ENCODE measurements around the gene WDR82. TPM values are rescaled to one million over a fixed set of nuclear protein-coding genes. Genes with fewer than 3 reads are reported as not detected.
"Not testable (repeated sequence)": the region's sequence is repeated elsewhere in the genome, so short reads cannot be mapped to it uniquely, and the experiment has no call there.

Gene WDR82
- total RNA-seq, 1 donor from 2014 or later = 90.8 TPM

DNA sequence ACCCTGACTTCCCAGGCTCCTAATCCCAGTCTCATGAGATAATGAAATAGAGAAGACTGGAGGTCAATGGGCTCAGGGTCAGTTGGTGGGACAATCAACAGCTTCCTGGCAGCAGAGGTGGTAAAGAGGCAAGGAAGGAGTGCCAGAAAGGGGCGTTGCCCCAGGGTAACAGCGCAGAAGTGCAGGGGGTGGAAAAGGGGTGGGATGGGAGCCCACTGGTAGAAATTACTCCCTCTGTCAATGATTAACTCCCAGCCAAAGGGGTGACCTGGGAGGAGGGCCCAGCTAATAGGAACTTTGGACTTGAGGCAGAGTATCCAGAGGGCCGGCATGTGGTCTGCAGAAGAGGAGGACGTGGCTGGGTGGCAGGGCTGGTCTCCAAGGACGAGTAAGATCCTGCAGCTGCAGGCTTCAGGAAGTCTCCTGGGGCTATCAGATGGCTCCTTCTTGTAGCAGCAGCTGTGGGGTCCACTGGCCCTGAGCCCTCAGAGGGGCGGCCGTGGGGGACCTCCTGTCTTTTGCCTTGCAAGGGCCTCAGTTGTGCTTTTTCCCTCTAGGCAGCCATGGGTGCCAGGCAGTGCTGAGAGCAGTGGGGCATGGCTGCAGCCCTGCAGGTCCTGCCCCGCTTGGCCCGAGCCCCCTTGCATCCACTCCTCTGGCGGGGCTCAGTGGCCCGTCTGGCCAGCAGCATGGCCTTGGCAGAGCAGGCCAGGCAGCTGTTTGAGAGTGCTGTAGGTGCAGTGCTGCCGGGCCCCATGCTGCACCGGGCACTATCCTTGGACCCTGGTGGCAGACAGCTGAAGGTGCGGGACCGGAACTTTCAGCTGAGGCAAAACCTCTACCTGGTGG, 11.5 kb upstream of the WDR82 start:
- peak; percentile 54 for DNase-seq (ENCODE audit: low read depth)

DNA sequence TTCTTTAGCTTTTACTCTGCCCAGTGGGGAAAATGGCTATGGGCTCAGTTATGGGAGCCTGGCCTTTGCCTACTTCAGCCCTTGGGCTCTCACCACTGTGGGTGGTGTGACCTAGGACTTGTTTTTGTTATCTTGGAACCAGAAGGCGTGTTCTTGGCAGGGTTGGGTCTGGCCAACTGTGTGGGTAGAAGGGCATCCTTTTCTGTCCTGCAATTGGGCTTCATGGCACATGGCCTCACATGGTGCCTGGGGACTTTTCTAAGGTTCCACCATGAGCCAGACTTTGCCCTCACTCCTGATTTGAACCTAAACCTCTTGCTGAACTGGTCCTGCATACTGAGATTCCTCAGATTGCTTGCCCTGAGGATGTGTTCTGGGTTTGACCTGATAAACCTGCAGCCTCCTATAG, 10.9 kb upstream of the WDR82 start:
- DNase-seq (ENCODE audit: low read depth) = no peak

DNA sequence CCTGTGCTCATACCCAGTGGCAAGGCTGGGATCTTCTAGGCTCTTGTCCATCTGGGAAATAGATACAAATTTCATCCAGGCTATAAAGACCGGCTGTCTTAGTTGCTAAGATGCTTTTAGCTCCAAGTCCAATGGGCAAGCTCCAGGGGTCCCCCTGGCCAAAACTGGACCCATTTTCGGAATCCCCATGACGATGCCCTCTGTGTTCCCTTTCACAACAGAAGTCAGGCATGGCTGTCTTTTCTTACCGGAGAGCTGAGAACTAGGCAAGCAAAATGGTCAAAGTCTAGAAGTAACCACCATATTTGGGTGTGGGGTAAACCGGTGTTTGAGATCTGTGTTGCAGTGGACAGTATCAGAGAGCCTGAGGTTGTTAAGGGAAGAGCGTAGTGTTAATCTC, 10.2 kb upstream of the WDR82 start:
- no peak for DNase-seq (ENCODE audit: low read depth)

DNA sequence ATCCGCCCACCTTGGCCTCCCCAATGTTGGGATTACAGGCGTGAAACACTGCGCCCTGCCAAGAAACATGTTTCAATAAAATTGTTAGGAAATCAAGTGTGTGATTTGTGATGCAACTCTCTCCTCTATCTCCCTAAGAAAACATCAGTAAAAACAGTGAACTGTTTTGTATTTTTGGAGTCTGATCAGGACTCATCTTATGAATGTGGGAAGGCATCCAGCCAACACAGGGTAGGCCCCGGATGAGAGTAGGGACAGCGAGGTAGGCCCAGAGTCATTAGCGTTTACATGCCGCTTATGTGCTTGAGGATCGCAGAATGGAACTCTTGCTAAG, 8.3 kb upstream of the WDR82 start:
- DNase-seq (ENCODE audit: low read depth) = peak; percentile 59

DNA sequence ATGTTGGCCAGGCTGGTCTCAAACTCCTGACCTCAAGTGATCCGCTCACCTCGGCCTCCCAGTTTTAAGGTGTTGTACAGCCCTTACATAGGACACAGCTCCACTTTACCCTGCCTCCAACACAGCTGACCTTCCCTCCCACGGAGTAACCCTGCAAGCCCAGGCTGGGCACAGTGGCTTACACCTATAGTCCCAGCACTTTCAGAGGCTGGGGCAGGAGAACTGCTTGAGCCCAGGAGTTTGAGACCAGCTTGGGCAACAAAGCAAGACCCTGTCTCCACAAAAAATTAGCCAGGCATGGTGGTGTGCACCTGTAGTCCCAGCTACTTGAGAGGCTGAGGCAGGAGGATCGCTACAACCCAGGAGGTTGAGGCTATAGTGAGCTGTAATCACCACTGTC, 5.6 kb upstream of the WDR82 start:
- DNase-seq (ENCODE audit: low read depth) = not testable (repeated sequence)

DNA sequence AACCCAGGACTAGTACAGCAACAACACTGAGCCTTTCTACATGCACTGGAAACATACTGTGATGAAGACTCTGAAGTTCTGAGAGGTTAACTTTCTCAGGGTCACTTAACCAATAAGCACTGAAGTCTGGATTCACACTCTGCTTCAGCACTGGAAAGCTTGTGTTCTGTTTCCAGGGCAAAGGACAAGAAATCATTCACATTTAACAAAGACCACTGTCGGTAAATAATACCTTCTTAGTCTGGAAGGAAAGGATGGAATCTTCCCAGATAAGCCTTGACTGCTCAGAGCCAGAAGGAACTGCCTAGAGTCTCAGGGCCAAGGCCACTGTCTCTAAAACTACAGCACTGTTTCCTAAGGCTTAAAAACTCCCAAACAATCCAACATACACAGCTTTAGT, 4.9 kb upstream of the WDR82 start:
- DNase-seq (ENCODE audit: low read depth) = no peak

DNA sequence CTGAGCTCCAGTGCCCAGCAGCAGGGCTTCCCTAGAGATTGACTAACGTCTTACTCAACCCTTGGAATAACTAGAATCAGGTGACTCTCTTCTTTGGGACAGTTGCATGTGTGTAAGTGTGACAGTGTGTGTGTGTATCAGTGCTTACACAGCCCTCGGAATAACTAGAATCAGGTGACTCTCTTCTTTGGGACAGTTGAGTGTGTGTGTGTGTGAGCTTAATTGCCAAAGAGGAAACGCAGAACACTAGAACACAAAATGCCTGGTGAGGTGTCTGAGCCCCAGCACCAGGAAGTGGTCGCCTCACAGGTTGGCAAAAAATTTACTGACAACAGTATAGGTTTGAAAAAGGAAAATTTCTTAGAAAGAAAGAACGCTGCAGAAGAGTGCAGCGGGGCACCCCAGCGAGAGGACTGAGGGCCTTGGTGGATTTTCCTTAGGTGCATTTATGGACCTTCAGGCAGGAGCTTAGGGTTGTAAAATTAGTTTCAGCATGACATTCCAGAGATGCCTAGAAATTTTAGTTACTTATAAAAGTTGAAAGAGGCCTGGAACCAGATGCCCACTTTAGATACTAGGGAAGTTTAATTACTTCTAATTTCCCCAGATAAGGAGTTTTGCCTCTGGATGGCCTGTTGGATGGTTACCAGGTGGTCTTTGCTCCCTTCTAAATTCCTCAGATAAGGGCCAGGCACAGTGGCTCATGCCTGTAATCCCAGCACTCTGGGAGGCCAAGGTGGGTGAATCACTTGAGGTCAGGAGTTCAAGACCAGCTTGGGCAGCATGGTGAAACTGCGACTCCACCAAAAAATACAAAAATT, 3.7 kb upstream of the WDR82 start:
- DNase-seq (ENCODE audit: low read depth) = peak; percentile 74

DNA sequence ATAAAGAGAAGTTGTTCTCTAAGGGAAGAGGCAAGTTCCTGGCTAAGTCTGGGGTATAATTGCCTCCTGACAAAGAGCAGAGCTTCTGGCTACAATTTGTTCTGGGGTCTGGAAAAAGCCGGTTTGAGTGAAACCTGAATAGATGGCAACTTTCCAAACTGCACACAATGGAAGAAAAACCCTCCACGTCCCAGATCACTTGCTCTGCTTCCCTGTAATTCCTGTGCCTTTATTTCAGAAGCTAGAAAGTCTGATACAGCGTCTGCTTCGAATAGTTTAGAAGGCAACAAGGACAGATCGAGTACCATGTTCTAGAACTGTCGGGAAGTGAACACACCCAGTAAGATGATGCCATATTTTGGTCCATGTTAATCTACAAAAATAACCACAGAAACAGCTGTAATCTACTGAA, 1.6 kb upstream of the WDR82 start:
- DNase-seq (ENCODE audit: low read depth) = peak; percentile 78

DNA sequence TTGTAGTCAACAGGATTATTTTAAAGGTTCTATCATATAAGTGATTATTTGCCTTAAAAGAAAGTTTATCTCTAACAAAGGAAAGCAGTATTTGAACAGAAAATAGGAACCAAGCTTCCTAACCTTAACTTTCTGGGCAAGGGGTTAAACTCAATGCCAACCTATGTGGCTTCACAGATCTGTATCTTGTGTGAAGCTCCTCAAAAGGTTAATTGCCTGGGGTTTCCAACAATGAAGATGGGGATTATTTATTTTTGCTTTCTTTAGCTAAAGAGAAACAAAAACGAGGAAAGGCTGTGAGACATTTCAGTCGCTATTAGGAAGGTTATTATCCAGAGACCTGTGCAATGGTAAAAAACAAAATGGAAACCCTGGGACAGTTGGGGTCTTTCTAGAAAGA, 1.1 kb upstream of the WDR82 start:
- no peak for DNase-seq (ENCODE audit: low read depth)

DNA sequence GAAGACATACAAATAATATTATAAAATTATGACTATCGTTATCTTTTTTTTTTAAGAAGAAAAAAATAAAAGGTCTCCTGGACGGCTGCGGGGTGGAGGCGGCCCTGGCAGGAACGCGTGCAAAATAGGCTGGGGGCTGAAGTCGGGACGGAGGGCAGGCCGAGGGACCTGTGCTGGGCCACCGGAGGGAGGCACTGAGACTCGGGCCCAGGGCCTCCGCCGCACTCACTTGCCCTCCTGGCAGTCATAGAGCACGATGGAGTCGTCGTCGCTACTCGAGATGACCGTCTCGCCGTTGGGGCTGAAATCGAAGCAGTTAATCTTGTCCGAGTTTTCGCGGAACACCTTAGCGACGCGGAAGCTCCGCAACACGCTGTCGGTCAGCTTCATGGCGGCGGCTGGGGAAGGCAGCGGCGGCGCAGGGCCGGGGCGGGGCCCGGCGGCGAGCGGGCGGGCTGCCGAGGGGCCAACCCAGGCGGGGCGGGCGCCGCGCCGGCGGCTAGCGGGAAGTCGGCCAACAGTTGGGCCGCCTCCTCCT, 408 bp downstream of the WDR82 start:
- DNase-seq (ENCODE audit: low read depth) = no peak

DNA sequence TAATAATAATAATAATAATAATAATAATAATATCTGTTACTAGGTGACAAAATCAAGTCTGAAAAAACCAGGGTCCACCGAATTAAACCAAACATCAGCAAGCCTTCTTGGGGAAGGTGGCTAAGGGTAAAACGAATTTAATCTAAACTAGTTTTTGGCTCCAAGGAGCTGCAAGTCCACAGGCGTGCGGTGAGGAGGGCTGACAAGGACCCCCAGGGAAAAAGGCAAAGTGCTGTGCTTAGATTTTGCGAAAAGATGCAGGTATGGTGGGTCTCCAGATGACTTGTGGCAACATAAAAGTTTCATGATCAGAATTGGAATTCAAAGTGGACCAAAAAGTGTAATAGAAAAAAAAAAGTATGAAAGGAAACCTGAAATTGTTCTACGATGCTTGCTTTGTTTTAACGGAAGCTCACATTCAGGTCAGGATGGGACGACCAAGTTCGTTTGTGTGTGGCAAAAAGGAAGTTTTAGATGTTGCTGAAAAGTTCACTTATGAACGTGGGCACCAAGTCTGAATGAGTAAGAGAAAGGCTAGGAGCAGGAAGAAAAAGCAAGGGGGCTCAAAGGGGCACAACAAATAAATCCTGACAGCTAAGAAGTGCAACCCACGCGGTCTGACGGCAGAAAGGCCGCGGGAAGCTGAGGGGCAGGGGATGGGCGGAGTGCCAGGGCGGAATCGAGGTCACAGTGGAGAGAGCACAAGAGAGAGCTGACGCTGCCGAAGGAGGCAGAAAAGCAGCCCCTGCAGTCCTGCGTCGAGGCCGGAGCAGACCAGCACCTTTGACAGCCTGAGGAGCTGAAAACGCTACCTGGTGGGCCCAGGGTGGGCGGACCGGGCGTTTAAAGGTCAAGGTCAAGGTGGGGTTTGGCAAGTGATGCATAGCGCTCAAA, 1.1 kb downstream of the WDR82 start:
- peak; percentile 39 for DNase-seq (ENCODE audit: low read depth)

DNA sequence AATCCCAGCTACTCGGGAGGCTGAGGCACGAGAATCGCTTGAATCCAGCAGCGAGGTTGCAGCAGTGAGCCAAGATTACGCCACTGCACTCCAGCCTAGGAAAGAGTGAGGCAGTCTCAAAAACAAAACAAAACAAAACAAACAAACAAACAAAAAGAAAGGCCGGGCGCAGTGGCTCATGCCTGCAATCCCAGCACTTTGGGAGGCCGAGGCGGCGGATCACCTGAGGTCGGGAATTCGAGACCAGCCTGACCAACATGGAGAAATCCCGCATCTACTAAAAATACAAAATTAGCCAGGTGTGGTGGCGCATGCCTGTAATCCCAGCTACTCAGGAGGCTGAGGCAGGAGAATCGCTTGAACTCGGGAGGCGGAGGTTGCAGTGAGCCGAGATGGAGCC, 3.7 kb downstream of the WDR82 start:
- not testable (repeated sequence) for DNase-seq (ENCODE audit: low read depth)

DNA sequence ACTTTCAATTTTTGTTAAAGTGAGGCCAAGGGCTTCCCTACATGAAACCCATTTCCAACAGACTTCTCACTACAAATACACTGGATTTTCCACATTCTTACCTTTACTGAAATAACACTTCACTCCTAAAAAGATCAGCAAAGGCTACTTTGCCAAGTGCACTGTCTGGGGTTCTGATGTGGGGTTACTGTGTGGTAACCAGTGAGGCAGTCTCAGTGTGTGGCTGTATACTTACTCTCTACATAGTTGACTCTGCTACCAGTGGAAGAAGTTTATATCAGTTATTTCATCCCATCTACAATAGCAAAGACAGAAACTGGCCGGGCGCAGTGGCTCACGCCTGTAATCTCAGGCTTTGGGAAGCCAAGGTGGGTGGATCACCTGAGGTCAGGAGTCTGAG, 5.6 kb downstream of the WDR82 start:
- no peak for DNase-seq (ENCODE audit: low read depth)

DNA sequence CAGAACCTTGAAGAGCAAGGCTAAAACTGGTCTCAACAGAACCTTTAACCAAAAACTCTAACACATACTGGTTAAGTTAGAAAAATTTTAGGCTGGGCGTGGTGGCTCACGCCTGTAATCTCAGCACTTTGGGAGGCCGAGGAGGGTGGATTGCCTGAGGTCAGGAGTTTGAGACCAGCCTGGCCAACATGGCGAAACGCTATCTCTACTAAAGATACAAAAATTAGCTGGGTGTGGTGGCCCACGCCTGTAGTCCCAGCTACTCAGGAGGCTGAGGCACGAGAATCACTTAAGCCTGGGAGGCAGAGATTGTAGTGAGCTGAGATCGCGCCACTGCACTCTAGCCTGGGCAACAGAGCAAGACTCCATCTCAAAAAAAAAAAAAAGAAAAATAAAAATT, 6.3 kb downstream of the WDR82 start:
- DNase-seq (ENCODE audit: low read depth) = not testable (repeated sequence)

DNA sequence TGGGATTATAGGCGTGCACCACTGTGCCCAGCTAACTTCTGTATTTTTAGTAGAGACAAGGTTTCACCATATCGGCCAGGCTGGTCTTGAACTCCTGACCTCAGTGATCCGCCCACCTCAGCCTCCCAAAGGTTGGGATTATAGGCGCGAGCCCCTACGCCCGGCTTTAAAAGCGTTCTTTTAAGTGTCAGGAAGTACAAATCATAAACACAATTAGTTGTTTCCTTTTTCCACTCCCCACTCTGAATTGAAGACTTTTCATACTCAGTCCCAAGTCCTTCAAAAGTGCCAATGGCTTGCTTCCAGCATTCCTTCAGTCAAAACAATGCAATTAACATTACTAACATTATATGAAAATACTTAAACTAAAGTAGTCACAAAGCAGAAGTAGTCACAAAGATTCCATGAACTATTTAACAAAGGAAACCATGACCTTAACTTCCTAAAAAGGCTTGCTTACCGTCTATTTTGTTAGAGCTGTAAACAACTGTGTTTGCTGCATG, 8.1 kb downstream of the WDR82 start:
- DNase-seq (ENCODE audit: low read depth) = peak; percentile 51

DNA sequence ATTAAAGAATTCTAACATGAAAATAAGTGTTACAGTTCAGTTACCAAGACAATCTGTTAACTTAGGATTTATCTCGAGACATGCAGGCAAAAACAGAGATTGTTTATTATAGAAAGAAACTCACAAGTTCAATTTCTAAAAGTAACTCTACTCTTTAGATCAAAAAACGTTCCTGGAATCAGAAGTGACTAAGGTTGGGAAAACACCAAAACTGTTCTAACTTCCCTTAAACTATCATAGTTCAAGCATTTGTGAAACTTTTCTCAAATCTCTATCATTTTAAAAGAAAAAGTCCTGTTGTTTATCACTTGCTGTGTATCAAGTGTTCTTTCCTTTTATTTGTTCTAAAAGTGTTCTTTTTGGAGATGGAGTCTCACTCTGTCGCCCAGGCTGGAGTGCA, 8.7 kb downstream of the WDR82 start:
- DNase-seq (ENCODE audit: low read depth) = no peak

DNA sequence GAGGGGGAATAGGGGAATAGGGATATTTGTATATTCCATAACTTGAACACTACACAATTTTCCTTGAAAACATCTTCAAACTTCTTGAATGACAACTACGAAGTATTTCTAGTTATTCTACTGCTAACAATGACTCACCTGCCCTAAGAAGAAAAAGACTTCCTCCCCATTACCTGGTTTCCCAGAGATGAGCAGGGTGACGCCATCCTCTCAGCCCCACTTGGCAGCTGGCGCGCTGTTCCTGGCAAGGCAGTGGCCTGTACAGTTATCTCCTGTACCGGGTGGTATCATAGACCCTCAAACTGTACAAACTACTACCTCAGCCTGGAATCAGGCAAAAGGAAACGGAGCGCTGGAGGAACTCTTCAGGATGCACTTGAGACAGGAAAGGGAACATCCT, 10.4 kb downstream of the WDR82 start:
- no peak for DNase-seq (ENCODE audit: low read depth)

DNA sequence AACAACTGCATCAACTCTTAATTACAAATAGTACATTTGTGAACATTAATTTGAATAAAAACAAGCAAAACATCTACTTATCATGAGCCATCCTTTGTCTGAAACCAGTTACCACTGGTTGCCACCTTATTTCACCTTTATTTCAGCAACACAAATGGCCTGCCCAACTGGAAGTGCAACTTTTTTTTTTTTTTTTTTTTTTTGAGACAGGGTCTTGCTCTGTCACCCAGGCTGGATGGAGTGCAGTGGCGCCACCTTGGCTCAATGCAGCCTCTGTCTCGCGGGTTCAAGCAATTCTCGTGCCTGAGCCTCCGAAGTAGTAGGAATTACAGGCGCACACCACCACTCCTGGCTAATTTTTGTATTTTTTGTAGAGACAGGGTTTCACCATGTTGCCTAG, 13.1 kb downstream of the WDR82 start:
- DNase-seq (ENCODE audit: low read depth) = no peak

DNA sequence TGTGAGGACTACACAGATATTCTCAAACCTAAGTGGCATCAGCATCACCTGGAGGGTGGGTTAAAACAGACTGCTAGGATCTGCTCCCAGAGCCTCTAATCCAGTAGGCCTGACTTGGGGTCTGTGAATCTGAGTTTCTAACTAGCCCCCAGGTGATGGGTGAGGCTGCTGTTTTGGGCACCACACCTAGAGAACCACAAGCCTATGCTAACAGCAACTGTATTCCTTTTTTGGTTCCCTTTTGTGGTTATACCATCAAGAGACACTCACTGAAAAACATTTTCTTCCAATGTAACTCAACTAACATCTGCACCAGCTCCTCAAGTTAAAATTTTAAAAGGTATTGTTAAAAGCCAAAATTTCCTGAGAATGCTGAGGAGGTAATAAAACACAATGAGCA, 16.0 kb downstream of the WDR82 start:
- no peak for DNase-seq (ENCODE audit: low read depth)

DNA sequence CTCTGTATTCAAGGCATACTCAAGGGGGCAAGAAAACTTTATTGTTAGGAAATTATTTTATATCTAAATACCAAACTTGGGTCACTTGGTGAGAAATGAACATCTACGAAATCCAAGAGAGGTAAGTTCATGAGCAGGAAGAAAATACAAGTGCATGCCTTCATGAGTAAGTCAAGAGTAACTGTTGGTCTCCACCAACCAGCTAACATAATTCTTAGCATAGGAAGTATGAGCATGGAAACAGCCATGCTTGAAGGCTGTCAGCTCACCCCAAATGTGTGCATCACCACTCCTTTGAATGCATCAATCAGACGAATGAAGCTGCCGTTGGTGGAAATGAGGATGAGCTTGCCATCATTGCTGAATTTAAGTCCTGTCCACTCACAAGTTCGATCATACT, 19.0 kb downstream of the WDR82 start:
- DNase-seq (ENCODE audit: low read depth) = no peak

DNA sequence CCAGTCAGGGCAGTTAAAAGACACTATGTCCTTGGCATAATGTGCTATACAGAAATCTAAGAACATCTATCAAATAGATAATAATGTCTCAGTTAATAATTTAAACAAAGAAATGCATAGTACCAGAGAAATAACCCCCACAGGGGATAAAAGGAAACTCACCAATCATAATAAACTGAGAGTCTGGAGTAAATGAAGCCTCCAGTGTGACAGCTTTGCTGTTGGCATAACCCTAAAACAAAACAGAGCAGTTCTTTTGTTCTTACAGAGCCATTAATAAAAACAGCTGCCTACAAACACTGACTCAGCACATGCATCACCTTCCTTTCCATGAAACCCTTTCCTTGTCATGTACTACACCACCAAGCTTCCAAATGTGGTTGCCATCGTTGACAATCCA, 19.4 kb downstream of the WDR82 start:
- DNase-seq (ENCODE audit: low read depth) = peak; percentile 52

DNA sequence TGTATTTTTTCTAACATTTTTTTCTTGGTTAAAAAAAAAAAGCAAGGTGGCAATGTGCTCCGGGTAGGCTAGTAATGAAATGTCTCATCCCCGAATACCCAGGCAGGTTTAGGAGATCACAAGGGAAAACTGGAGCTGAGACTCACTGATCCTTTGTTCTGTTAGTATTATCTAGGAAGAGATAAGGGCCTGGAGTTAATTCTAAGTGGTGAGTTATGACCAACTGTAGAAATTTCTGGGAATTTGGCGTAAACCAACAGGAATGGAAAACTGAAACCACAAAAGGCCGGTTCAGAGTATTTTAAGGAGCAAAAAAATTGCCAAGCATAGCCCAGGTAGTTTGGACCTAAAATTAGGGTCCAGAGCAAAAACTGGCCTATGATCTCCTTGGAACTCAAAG, 20.5 kb downstream of the WDR82 start:
- no peak for DNase-seq (ENCODE audit: low read depth)

Measured in renal cortical epithelial cell (primary cell).